Measurements from ENCODE around the gene P2RY4.
"Not testable (repeated sequence)": the region's sequence is repeated elsewhere in the genome, so short reads cannot be mapped to it uniquely, and the experiment has no call there.

Gene P2RY4

DNA sequence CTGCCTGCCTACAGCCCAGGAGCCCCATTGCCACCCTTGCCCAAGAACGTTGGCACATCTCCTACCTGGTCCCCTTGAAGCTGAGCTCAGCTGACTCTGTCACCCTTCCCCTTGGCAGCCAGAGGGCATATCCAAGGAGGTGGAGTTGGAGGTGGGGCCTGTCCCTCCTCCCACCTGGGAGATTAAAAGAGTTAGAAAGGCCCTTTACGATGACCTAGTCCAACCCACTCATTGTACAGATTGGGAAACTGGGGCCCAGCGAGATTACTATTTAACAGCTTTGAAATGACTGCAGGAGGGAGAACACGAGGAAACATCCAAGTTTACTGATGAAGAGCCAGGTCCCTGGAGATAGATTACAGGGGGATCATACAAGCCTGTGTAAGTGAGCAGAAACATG is at the start of gene P2RY4:
P2RY4 (minus strand) TSS at position 101 of the 400 bp plus-strand sequence. CDS start 580 bp downstream, outside the sequence.
- intact Hi-C loops (cut with DNase I), result no loop called here

DNA sequence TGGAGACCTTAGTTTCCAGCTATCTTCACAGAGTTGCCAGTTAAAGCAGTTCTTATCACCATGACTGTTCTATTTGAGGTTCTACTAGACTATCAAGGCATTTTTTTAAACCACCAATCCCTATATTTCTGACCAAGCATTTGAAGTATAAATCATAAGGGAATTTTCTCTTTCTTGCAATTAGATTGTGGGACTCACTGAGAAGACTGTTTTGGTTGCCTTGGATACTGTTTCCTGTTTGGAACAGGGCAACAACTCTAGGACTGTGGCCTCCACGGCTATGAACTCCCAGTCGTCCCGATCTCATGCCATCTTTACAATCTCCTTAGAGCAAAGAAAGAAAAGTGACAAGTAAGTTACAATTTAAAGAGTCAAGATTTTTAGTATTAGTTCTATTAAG is 41.7 kb upstream of the P2RY4 start:
- DNase-seq, result no peak
- intact Hi-C loops (cut with DNase I), result no loop called here

More for the DNA sequence above, at the start of gene P2RY4:
- no peak for DNase-seq

DNA sequence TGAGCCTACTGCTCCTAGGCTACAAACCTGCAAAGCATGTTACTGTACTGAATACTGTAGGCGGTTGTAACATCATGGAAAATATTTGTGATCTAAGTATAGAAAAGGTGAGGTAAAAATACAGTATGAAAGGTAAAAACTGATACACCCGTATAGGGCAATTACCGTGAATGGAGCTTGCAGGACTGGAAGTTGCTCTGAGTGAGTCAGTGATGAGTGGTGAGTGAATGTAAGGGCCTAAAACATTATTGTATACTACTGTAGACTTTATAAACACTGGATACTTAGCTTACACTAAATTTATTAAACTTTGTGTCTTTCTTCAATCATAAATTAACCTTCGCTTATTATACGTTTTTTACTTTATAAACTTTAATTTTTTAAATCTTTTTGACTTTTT is 33.6 kb upstream of the P2RY4 start:
- intact Hi-C loops (cut with DNase I), result no loop called here
- DNase-seq, result no peak

DNA sequence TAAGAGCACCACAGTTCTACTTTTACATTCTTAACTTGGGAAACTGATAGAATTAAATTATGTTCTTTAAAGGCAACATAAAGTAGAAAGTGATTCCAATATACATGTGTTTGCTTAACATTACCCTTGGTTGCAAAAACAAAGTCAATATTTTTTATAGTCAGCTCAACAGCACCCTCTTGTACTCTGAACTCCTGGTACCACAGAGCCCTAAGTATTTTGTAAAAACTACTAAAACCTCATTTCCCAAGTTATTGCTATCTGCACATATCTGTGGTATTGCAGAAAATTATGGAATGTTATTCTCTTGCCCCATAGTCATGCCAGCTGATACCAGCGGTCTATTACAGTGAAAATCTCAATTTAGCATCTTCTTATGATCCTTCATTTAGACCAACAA is 32.8 kb upstream of the P2RY4 start:
- intact Hi-C loops (cut with DNase I), result no loop called here
- no peak for DNase-seq

DNA sequence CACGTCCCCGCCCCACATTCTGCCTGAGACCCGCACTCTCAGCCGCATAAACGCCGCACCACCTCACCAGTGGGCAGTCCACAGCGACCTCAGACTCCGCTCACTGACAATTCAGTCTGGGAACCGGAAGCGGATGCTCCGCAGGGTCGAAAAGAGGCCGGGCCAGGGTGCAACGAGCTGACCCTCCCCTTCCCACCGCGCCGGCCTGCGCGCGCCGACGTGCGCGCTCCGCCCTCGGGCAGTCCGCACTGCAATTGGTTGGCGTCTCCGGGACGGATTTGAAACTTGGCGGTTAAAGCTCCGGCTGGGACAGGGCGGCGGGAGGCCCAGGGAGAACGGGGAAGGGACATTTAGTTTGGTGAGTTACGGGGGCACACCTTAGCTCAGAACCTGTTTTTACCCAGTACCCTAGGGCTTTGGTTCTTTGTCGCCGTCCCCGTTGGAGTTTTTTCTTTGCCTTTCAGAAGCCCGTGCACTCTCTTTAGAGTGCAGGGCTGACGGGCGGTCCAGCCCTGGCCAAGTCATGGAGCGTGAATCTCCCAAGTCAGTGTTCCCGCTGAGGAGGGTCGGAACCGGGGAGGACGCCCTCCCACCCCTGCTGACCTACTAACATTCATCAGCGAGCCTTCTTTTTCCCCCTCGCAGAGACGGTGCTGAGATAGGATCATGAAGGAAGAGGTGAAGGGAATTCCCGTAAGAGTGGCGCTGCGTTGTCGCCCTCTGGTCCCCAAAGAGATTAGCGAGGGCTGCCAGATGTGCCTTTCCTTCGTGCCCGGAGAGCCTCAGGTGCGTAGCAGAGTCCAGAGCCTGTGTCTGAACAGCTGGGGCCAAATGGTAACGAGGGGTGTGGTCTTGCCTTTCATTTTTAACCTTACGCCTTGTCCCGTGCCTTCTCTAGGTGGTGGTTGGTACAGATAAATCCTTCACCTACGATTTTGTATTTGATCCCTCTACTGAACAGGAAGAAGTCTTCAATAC is 30.1 kb upstream of the P2RY4 start, which contains the start of the genes KIF4A and PDZD11:
KIF4A (plus strand) TSS at position 312 of the 978 bp plus-strand sequence; CDS start at position 667, 355 bp downstream.
PDZD11 (minus strand) TSS at position 135 of the 978 bp plus-strand sequence. CDS start 586 bp downstream, outside the sequence.
- DNase-seq, result peak; percentile 48 to 88 (median 74)
- intact Hi-C loops (cut with DNase I), result no loop called here

DNA sequence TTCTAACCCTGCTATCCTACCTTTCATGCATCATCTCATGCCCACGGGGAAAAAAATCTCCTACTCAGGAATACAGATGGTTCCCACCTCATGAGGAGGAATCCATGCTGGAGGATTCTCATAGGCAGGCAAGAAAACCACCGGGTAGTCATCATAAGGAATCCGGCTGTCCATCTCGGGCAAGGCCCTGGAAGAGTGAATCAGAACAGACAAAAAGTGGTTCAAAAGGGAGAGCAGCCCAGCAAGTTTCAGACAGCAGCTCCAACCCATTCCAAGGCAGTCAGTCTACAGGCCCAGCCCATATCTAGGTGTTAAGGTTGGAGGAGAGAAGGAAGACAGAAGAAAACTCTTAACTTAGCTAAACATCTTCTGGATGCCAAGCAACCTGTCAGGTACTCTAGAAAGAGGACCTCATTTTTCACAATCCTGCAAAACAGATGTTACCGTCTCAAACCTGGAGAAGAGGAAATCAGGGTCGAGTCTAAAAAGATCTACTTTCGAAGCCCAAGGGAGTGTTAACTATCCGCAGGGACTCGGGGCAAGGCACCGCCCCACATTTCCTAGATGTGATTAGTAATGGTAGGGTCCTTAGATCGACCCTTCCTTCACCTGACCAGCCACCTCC is 29.3 kb upstream of the P2RY4 start:
- intact Hi-C loops (cut with DNase I), result no loop called here
- DNase-seq, result no peak

DNA sequence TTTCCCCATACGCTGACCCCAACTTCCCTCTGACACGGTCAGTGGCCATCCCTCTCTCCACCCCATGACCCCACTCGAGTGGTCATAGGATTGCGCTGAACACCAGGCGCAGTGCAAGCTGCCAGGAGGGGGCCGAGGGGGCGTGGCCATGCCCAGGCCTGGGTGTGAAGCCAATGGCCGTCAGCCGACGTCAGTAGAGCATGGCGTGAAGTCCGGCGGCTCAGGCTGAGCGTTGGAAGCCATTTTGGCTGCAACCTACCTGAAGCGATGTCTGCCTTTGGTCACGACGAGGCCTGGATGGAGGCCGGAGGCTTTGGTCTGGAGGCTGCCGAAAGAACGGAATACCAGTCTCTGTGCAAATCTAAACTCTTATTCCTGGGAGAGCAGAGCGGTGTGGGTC is 21.9 kb upstream of the P2RY4 start, which contains the start of gene RAB41:
RAB41 (plus strand) TSS at position 222 of the 400 bp plus-strand sequence; CDS start at position 268, 46 bp downstream.
- intact Hi-C loops (cut with DNase I), result no loop called here

DNA sequence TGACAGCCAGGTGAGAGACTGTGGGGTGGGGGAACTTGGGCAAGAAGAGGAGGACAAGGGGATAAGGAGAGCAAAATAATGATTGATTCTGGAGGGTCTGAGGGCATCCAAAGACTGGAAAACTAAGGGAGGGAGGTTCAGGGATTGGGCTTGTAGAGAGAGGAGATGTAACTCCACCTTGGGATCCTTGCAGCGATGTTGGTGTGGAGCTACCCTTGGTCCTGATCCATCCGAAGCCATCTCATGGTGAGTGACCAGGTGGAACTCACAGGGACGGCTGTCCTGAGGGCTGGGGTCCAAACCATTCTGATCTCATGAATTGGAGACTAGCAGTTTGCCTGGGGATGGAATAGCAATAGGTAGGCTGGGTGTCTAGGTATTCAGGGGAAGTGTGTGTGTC is 20.6 kb upstream of the P2RY4 start:
- intact Hi-C loops (cut with DNase I), result no loop called here
- DNase-seq, result no peak

More for the DNA sequence above, 21.9 kb upstream of the P2RY4 start, which contains the start of gene RAB41:
- no peak for DNase-seq

DNA sequence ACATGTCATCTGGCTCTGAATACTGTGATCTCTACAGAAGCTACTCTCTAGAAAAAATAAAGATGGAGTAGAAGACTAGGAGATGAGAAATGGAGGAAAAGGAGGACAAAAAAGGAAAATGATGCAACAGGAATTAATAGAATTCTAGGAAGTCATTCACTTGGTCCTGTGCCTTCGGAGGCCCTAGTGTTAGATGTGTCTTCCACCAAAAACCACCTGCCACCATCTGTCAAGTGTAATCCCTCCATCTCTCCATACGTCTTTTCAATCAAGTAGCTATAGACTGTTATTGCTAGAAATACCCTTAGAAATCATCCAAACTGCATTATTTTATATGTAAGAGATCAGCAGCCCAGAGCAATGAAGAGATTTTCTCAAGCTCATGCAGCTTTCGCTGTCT is 19.1 kb upstream of the P2RY4 start:
- no peak for DNase-seq
- intact Hi-C loops (cut with DNase I), result no loop called here

DNA sequence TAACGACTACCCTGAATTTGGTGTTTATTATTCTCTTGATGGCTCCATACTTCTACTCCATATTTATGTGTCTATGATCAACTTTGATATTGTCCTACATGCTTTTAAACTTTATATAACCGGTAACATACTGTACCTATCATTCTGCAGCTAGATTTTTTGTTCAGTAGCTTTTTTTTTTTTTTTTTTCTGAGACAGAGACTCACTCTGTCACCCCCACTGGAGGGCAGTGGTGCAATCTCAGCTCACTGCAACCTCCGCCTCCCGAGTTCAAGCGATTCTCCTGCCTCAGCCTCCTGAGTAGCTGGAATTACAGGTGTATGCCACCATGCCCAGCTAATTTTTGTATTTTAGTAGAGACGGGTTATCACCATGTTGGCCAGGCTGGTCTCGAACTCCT is 14.0 kb upstream of the P2RY4 start:
- not testable (repeated sequence) for DNase-seq

DNA sequence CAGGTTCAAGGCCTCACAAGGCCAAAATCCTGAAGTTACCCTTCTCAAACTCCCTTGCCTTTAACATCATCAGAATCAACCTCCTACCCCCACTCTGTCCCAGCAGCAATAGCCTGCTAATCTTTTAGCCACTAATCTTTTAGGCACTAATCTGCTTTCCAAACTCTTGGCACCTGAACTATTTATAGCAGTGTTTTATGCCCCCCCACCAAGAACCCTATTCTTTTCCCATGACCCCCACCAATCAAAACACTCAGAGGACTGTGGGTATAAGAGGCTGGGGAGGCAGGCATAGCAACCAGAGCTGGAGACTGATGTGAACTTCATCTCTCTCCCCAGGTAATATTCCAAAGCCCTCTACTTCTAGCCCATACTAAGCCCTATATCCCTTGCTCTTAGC is 8.0 kb upstream of the P2RY4 start, which contains the start of gene ARR3:
ARR3 (plus strand) TSS at position 301 of the 400 bp plus-strand sequence. CDS start 1,052 bp downstream, outside the sequence.
- intact Hi-C loops (cut with DNase I), result no loop called here
- DNase-seq, result no peak

More for the DNA sequence above, 14.0 kb upstream of the P2RY4 start:
- intact Hi-C loops (cut with DNase I), result not testable (repeated sequence)

DNA sequence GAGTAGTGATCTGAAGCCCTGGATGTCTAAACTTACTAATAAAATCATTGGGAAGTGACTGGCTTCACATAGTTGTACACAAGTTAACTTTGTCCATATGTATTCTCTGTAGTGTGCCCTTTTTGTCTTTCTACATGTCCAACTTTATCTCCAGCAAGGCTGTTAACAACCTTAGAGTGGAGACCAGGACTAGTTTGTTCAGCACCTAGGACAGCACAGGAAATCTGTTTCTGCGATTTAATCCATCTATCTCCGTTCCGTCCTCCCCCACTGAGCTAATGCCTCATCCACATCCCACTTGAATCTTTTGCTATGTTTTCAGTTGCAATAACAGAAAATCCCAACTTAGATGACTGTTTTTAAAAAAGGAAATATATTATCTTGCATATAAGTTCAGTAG is 4.8 kb upstream of the P2RY4 start:
- intact Hi-C loops (cut with DNase I), result no loop called here
- DNase-seq, result peak in 2 of 42 donors; percentile 6 to 36

DNA sequence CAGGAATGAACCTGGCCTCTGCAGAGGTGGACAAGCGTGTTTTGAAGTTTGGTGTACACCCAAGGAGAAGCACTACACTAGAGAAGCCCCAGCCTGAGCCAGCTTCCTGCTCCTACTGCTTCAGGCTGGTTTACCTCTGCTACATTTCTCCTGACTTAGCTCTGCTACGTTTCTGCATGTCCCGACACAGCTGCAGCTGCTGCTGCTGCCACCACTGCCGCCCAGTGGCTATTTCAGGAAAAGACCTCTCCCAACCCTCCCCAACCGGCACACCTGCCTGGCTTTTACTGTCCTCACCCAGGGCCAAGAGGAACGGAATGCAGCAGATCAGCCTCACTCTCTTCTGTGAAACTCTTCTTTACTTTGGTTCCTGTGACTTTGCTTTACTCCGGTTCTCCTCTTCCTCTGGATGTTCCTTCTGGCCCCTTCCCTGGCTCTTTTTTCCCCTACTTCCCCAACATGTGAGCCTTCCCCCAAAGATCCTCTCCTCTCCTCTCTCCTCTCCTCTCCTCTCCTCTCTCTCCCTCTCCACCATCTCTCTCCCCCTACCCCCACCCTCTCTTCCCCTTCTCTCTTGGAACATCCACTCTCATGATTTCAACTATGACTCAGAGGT is 3.1 kb upstream of the P2RY4 start:
- intact Hi-C loops (cut with DNase I), result no loop called here
- DNase-seq, result peak in 24 of 42 donors; percentile 1 to 46 (median 14)

DNA sequence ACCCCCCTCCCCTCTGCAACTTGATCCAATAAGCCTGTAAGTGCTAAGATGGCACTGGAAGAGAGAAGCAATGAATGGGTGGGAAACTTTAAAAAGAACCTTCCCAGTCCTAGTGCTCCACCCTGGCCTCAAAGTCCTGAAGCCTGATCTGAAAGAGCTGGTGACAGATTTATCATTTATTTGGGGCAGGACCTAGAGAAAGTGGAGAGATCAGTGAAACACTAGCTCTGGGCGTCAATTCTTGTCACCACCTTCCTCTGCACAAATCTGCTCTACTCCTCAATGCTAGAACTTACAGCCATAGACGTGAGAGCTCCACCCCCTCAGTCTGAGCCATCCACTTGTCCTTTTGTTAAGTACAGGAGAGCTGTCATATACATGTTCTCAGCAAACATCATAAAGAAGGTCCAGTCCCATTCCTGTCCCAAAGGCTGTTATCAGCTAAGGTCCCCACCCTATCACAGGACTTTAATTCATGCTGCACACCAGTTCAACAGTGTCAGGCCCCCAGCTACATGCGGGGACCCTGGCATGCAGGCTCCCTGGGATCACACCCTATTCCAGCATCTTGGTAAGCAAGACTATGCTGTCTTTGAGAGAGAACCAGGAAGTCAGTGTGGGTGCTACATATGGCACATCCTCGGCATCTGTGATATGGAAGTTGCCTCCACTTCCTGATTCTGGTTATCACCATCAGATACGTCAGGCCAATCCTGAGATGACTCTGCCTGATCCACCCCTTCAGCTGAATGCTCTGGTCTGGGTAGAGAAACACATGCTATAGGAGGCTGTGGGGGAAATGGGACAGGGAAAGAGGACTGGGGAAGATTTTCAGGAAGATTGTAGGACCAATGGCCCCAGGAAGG is 2.3 kb downstream of the P2RY4 start:
- no peak for DNase-seq

DNA sequence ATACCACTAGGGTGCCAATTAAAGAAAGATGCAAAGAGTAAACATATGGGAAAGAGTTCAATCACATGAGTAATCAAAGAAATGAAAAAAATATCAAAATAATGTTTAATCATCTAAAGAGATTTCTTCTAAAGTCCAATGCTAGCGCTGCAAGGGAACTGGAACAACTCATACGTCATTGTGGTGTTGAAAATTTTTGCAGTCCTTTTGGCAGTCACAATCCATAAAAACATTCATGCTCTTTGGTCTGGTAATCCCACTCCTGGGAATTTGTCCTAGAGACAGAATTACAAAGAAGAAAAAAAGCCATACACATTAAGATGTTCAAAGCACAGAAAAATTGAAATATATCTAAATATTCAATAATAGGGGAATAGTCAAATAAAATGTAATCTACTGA is 4.6 kb downstream of the P2RY4 start:
- intact Hi-C loops (cut with DNase I), result no loop called here
- DNase-seq, result no peak

More for the DNA sequence above, 2.3 kb downstream of the P2RY4 start:
- intact Hi-C loops (cut with DNase I), result no loop called here

DNA sequence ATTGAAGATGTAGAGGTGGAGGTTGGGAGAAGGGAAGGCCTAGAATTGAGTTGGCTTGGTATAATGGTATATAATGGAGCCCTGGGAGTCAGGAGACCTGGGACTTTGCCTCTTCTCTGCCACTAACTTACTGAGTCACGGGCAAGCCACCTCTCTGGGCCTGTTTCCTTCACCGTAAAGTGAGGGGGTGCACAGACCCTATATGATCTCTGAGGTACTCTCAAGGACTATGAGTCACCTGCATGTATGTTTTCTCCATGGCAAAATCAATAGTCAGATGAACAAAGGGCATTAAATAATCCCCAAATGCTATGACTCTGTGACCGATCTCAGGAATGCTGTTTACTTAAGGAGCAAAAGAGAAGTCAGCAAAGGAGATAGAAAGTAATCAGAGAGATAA is 5.1 kb downstream of the P2RY4 start:
- intact Hi-C loops (cut with DNase I), result no loop called here

DNA sequence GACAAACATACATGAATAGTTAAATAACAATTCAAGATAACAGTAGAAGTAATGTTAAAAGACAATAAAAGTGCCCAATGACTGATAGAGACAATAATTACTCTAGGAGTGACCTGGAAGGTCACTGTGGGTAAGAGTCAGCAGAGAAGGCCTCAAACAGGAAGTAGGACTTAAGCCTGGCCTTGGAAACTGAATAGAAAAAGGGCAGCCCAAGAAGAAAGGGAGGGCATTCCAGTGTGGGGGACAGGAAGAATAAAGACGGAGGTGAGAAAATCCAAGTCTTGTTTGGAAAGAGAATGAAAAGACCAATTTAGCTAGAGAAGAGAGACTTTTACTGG is 6.0 kb downstream of the P2RY4 start:
- intact Hi-C loops (cut with DNase I), result no loop called here
- no peak for DNase-seq

More for the DNA sequence above, 5.1 kb downstream of the P2RY4 start:
- DNase-seq, result no peak

DNA sequence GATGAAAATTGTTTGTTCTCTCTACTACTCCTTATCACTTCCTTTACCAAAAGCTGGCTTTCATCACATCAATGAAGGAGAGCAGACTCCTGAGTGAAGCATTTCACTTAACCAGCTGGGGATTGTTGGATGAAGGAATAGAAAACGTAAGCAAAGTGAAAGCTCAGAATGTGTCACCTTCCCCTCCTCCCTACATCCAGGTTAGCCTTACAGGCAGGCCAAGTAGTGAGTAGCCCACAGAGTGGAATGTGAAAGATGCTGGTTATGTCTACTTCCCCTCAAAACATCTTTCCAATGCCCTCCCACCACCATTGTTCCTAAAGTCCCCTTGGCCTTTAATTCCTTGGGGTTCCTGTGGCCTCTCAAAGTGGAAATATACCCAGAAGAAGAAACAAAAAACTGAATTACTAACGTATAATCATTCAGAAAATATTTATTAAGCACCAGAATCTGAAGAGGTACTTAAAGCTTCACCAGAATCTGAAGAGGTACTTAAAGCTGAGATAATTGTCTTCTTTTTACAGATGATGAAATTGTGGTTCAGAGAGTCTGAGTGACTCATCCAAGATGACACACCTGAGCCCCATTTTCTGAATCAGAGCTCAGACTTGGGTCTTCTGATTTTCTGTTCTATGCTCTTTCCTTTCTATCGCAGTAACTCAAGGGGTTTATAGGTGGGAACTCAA is 6.5 kb downstream of the P2RY4 start:
- intact Hi-C loops (cut with DNase I), result no loop called here
- DNase-seq, result no peak
